ENCODE data around the gene P2RY2.

DNA sequence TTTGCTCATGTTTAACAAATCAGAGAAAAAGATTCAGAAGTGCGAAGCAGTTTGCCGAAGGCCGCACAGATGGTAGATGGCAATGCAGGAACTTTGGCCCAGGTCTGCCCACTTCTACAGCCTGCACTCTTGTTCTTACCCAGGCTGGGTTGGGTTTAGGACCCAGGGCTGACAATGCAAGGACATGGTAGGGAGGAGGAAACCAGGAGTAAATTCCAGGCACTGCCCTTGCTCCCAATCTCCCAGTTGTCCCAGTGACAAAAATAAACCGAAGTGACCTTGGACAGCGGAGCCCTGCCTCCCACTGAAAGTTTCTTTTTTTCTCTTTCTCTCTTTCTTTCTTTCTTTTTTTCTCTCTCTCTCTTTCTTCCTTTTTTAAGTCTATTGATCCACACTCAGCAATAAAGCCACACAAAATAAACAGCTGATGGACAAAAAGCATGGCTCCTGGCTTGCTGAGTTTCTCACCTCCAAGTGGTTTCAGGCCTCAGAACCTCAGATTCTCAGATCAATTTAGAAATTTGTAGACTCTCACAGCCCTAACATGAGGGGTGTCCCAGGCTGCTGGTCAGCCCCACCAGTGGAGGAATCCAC, 42.4 kb upstream of the P2RY2 start:
- TF ChIP-seq YY1 (IDR thresholded peaks at IDR 0.05; ENCODE audit: insufficient read depth, insufficient read length): no peak
- TF ChIP-seq ZNF274 (IDR thresholded peaks at IDR 0.05; ENCODE audit: low read depth, low read length): no peak
